ENCODE measurements around the gene CDH26. TPM values are rescaled to one million over a fixed set of nuclear protein-coding genes. Genes with fewer than 3 reads are reported as not detected.

CDH26 gene
- total and polyA plus RNA-seq, 2 of the 13 experiments (the other 11 are each of a cell fraction or from before 2014, with no cell fraction given): 0.40 to 1.1 TPM

DNA sequence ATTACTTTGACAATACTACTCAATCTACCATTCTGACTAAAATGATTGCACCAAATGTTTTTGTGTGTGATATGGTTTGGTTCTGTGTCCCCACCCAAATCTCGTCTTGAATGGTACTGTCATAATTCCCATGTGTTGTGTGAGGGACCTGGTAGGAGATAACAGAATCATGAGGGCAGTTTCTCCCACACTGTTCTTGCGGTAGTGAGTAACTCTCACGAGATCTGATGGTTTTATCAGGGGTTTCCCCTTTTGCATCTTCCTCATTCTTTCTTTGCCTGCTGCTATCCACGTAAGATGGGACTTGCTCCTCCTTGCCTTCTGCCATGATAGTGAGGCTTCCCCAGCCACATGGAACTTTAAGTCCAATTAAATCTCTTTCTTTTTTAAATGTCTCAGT lies 45.6 kb upstream of the CDH26 start:
- no peak overlapping the region for H3K9ac ChIP-seq (ENCODE audit: insufficient read depth, low read depth, low read length)
- H3K36me3 ChIP-seq (replicated peaks in 1 of 2; ENCODE audit: control insufficient read depth in 1 of 2, insufficient read depth in 2 of 2, low read length in 2 of 2): no peaks in the 10 kb centered on the region
- no peak for TF ChIP-seq THAP7 (CRISPR knock-in tag; IDR thresholded peaks at IDR 0.05)
- no peak for TF ChIP-seq ZNF841 (CRISPR knock-in tag; IDR thresholded peaks at IDR 0.05; ENCODE audit: borderline replicate concordance)
- no peak for TF ChIP-seq CEBPZ (IDR thresholded peaks at IDR 0.05; ENCODE audit: low read length)
- no peak for TF ChIP-seq TBX3 (IDR thresholded peaks at IDR 0.05; ENCODE audit: borderline replicate concordance)
- TF ChIP-seq ZBTB21 (CRISPR knock-in tag; IDR thresholded peaks at IDR 0.05): no peak
- no peak for TF ChIP-seq NCOA1 (CRISPR knock-in tag; IDR thresholded peaks at IDR 0.05)
- CTCF ChIA-PET (ENCODE audit: low intra/inter-chr PET ratio, low total read pairs): no interaction called here
- no peaks in the 10 kb centered on the region for H3K79me2 ChIP-seq (ENCODE audit: insufficient read depth, low read length)
- BruUV-seq (replicated peaks): no TSS peak
- 2% methylated on average over 4 of the region's 4 CpGs for WGBS (ENCODE audit: low lambda C conversion rate)
- no peak for FAIRE-seq
- H3K4me2 ChIP-seq (ENCODE audit: low read depth, low read length): no peak overlapping the region
- intact Hi-C loops (cut with micrococcal nuclease; ENCODE audit: unreplicated experiment) (no loop called here), in situ Hi-C loops (cut with HindIII; ENCODE audit: extremely low pct_ligation_motif_present, low pct_unique_long_range_greater_than_20kb) (no loop called here)
- H2AFZ ChIP-seq (ENCODE audit: low read length): no peak overlapping the region
- no peak overlapping the region for H3K4me3 ChIP-seq (replicated peaks in 1 of 3; ENCODE audit: insufficient read depth in 1 of 3, low read depth in 2 of 3, low read length in 3 of 3)
- no peak overlapping the region for H3K27ac ChIP-seq (ENCODE audit: extremely low read length, insufficient read depth, low read length)
- no peaks in the 10 kb centered on the region for H3K27me3 ChIP-seq (ENCODE audit: control insufficient read depth in 1 of 2, insufficient read depth in 2 of 2, low read length in 2 of 2)
- ATAC-seq: no peak
- H3K4me1 ChIP-seq (ENCODE audit: insufficient read depth, low read length): no peaks in the 10 kb centered on the region
- no peaks in the 10 kb centered on the region for H4K20me1 ChIP-seq (ENCODE audit: insufficient read depth, low read length)
- no peaks in the 10 kb centered on the region for H3K9me3 ChIP-seq (ENCODE audit: low read length)
- POLR2A ChIA-PET: no interaction called here
- no peak for DNase-seq (ENCODE audit: low spot score)

Data from HepG2 (cell line).